Epithelial cell of esophagus (primary cell): Measurements from ENCODE around the gene F12.

Experiments used
- DNase-seq: peaks from one replicate; pipeline ENCODE4 v3.0.0; 2010; ENCODE audit warnings: low read depth
- H3K4me3 ChIP-seq: 2 replicates; pipeline ENCODE4 v1.5.1; 2011; ENCODE audit warnings: mild to moderate bottlenecking, low read length, control low read depth
- CTCF ChIP-seq: IDR thresholded peaks from 2 replicates; pipeline ENCODE4 v1.5.1; 2011; ENCODE audit warnings: low read depth, mild to moderate bottlenecking, low read length, control low read depth, inconsistent platforms; ENCODE audit not compliant: insufficient read depth; ENCODE audit errors: missing control alignments

The F12 gene

GRCh38 chr5:177354711-177355110, 54.7 kb downstream of the F12 start:
- H3K4me3 ChIP-seq, result no peak overlapping the region
- no peak for DNase-seq
- no peak for TF ChIP-seq CTCF

GRCh38 chr5:177354256-177354655, 55.1 kb downstream of the F12 start:
- H3K4me3 ChIP-seq, result no peak overlapping the region
- no peak for TF ChIP-seq CTCF

GRCh38 chr5:177353093-177353492, 56.3 kb downstream of the F12 start:
- no peak for DNase-seq
- H3K4me3 ChIP-seq, result no peak overlapping the region
- no peak for TF ChIP-seq CTCF

More at GRCh38 chr5:177354256-177354655, 55.1 kb downstream of the F12 start:
- no peak for DNase-seq
